GM19238 (cell line): ENCODE results near the gene KCNC3.
A peak's percentile ranks its signal among the peaks of the same experiment; 100 is the strongest.
"Not testable (repeated sequence)": the region's sequence is repeated elsewhere in the genome, so short reads cannot be mapped to it uniquely, and the experiment has no call there.

Experiments used
- DNase-seq: peaks from one replicate; pipeline ENCODE4 v3.0.0; 2011; ENCODE audit warnings: low spot score; ENCODE audit not compliant: insufficient read length

The KCNC3 gene

DNA sequence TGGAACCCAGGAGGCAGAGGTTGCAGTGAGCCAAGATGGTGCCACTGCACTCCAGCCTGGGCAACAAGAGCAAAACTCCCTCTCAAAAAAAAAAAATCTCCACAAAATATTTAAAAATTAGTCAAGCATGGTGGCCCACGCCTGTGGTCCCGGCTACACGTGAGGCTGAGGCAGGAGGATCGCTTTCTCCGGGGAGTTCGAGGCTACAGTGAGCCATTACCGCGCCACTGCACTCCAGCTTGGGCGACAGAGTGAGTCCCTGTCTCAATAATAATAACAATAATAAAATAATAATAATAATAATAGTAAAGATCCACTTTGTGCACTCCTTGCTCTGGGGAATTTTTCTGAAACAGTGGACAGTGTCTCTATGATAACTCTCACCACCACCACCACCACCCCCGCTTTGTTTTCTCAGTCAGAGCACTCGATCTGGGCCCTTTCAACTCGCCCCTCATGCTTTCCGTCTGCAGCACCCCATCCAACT lies 27.6 kb upstream of the KCNC3 start:
- DNase-seq: no peak

DNA sequence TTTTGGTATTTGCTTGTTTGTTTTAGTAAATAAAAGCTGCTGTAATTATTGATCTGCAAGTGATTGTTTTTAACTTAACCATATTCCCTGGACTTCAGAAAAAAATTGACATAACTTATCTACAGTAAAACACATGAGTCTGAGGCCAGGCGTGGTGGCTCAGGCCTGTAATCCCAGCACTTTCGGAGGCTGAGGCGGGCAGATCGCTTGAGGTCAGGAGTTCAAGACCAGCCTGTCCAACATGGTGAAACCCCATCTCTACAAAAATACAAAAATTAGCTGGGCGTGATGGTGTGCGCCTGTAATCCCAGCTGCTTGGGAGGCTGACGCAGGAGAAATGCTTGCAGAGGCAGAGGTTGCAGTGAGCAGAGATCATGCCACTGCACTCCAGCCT lies 24.3 kb upstream of the KCNC3 start:
- DNase-seq: not testable (repeated sequence)

DNA sequence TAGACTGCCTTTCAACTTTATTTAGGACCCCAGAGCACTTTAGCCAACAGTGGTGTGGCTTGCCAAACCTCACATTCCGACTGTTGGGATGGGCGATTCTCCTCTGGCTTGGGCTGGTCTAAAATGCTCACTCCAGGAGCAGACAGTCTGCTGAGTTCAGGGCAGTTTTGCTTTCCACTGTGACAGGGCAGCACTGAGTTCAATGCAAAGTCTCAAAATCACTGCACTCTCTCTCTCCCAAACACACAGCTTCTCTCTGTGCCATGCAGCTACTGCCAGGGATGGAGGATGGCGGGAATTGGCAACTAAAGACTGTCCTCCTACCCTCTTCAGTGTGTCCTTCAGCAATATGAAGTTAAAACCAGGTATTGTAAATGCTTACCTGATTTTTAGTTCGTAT lies 23.1 kb upstream of the KCNC3 start:
- no peak for DNase-seq

DNA sequence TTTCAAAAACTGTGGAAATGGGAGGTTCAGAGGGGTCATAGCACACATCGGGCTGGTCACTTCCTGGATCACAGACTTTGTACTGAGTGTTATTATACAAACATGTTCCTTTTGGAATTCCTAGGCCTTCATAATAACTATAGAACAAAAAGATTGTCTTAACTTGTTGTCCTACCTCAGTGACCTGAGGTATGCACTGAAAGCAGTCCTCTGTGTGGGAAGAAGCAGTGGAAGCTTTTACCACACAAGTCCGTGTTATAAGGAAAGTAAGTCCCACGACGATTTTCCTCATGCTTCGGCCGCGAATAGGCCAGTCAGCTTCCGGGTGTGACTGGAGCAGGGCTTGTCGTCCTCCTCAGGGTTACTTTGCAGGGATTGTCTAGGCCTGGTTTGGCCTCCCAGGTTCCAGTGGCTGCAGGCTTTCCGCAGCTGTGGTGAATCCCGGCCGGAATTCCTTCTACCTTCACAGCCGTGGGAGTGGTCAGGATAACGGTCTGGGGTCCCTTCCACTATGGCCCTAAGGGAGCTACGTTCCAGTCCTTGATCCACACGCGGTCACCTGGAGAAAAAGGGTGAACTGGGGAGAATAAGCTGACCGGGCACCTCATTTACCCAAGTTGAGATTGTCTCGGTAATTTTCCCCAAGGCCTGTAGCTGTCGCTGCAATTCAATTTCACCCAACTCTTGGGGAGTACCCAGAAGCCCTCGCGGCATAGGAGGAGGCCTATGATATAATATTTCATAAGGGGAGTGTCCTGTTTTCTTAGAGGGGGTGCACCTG lies 20.3 kb upstream of the KCNC3 start:
- DNase-seq: no peak

DNA sequence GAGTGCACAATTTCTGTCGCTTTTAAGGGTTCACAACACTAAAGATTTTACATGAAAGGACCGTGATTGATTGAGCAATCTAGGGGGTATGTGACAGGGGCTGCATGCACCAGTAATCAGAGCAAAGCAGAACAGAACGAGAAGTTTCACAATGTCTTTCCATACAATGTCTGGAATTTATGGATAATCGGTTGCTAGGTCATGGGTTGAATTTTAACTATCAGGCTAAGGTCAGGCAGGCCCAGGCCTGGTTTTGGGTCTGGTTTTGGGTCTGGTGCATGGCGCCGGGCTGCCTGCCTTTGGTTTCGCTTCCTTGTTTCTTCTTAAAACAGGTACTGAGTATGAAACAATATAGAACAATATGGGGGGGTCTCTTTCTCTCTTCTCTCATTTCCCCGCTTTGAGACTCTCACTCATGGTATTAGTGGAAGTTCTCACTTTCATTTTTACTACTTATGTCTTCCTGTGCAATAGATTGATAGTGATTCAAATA lies 18.0 kb upstream of the KCNC3 start:
- not testable (repeated sequence) for DNase-seq

DNA sequence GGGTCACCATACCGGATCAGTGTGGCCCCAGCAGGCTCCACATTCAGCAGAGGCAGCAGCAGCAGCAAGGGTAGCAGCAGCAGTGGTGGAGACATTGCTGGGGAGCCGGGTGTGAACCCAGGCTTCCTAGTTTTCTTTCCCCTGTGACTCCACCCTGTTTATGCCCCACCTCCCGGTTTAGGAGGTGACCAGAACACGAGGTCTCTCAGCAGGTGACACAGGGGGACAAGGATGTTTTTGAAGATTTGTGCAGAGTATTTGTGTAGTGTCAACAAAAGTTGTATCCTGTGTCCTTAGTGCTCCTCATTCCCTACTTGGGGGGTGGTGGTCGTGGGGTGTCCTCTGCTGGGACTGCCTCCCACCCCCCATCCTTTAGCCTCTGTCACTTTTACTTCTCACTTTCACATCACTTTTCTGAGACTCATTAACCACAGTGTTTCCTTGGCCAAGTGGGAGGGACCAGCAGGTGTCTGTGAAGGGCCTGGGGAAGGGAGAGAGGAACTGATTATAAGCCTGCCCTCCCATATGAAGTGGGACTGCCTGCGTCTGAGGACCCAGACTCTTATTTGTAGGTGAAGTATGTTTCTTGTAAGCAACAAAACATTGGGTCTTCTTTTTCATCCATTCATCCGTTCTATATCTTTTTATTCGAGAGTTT lies 15.6 kb upstream of the KCNC3 start:
- DNase-seq: no peak

DNA sequence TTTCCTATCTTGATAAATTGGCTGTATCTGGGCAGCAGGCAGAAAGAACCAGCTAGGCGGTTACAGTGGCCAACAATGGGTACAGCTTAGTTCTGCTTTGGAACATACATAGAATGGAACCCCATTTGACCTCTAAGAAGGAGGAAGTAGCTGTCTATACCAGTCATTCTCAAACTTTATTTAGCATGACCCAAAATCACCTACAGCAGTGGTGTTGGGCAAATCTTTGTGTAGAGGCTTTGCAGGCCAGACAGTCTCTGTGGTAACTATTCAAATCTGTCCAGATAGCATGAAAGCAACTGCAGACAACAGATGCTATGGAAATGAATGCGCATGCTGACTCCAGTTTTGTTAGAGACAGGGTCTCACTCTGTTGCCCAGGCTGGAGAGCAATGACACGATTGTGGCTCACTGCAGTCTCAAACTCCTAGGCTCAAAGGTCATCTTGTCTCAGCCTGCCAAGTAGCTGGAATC lies 12.0 kb upstream of the KCNC3 start:
- no peak for DNase-seq

DNA sequence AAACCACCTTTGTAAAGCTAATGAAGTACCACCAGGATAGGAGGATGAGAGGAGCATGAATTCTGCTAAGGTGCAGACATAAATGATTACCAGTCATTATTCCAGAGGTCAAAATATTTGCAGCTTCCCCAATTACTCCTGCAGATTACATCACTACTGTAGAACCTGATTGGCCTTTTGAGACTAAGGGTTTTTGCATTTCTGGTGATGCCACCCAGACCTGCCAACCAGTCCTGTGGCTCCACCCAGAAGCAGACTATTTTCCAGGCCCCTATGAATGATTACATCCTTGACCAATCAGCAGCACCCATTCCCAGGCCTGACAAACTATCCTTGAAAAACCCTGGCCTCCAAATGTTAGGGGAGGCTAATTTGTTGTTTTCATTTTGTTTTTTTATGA lies 11.2 kb upstream of the KCNC3 start:
- DNase-seq: no peak

DNA sequence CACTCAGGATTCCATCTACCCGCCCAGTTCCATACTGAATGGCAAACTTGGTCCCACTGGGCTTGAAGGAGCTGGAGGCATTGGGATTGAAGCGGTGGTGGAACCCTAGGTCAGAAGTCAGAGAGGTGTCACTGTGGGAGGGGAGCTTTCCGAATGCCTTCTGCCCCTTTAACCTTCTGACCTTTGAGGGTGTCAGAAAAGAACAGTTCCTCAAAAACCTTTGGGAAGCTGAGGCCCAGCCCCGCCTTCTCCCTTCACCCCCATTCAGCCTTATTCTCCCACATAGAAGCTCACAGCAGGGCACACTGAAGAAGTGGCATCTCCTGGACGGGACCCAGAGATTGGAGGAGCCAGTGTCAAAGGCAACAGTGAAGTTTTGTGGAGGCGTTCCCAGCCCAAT lies 7.9 kb upstream of the KCNC3 start:
- not testable (repeated sequence) for DNase-seq

DNA sequence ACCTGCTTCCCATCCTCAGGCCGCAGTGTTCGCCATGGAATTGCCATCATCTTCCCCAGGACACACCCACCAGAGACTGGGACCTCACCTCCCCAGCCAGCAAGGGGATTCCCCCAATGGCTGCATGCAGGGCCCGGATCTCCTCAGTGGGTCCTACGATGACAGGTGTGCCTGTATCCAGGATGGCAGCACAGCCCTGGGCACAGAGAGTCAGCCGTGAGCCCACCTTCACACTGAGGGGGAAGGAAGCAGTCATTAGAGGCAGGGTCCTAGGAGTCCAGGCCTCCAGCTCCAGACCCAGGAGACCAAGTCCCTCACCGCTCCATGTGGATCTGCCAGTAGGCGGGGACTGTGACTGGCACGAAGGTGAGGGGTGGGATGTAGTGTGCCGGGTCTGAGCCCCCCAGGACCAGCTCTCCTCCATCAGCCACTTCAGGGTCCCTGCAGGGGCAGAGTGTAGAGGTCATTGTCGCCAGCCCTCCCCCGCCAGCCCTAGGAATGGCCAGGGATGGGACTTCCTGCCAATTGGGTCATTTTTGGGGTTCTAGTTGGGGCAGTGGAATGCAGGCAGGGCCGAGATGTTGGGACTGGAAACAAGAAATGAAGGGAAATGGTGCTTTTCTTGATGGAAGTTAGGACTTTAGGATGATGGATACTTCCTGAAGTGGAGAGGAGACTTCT lies 5.7 kb upstream of the KCNC3 start:
- no peak for DNase-seq

DNA sequence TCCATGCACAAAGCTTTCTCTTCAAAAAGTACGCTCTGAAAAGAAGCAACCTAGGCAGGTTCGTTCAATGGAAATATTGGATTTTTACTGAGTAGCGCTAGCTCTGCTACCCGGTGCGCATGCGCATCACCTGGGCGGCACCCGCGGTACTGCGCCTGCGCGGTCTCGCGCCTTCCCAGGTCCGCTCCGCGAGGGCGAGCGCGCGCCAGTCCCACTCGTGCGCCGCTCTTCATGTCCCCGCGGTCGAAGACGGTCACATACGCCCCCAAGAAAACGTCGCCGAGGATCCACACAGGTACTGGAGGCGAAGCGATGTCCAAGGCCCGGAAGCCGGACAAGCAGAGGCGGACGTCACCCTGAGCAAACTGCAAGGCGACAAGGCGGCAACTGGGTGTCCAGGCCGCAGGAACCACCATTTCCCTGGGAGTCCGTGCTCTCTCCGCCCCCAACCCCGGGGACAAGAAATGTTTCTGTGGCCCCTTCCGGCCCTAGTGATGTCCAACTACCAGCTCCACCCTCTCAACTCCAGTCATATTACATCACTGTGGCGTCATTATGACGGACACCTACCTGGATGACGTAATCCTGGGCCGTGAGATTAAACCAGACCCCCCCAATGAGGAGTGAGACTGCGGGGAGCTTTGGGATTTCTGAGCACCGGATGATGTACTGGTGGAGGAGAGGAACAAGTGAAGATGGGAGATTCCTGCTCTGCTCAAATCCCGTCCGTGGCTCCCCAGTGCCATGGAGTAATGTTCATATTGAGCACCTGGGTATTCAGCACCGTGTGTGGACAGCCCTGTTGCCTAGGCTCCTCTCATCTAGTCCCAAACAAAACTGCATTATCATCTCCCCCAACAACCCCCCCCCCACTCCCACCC lies 4.8 kb upstream of the KCNC3 start:
- peak; percentile 82 for DNase-seq

DNA sequence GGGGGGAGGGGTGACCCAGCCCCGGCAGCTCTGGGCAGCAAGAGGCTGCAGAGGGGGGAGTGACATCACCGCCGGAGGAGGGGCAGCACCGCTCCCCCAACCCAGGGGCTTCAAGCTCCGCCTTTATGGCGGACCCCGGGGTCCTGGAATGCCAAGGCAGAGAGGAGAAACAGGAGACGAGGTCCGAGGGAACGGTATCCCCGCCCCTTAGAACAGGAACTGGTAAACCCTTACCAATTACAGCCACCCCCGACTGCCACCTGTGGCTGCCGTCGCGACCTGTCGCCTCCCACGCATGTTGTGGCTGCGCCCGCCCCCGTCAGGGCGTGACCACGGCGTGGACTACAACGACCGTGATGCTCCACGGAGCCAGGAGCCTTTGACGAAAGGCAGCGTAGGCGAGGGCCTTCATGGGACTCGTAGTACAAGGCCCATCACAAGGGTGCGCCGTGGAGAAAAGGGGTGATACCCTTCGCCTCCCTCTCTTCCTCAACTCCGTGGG lies 4.1 kb upstream of the KCNC3 start:
- peak; percentile 74 for DNase-seq

DNA sequence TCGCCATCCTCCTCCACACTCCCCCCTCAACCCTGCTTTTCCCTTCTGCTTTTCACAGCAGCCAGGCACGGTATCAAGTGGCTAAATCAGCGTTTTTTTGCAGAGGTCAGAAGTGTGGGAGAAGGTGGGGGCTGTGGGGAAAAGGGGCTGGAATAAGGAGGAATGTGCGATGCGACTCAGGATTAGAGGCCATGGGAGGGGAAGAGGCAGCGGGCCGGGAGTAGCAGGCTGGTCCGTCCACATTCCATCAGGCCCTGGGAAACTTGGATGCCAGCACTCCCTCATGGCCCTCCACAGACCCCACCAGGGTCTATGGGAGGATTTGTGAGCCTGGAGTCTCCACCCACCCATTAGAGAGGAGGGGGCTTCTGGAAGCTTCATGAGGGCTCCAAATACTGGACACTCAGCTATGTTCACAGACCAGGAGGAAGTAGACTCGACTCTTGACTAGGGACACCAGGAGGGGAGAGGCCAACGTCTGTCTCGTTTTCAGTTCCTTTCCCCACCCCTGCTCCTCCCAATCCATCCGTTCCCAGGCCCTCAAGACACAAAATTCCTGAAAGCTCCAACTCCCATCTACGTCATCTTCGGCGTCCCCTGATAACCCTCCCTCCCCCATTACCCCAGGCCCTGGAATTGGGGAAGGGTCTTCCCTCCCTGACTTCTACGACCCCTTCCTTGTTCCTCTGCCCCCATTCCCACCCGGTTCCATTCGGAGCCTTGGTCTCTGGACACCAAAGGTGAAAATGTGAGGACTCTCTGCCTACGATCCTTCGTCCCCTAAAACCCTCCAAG lies 3.3 kb upstream of the KCNC3 start:
- DNase-seq: no peak

DNA sequence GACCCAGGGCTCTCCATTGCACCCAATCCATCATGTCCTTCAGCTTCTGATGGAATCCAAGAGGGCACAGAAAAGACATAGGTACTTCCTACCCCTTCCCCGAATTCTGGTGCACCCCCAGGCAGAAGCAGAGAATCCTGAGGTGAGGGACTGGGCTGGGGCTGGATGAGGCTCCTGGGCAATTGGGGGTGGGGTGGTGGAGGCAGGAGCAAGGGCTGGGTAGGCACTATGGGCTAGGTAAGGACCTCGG lies 2.7 kb upstream of the KCNC3 start:
- DNase-seq: no peak

DNA sequence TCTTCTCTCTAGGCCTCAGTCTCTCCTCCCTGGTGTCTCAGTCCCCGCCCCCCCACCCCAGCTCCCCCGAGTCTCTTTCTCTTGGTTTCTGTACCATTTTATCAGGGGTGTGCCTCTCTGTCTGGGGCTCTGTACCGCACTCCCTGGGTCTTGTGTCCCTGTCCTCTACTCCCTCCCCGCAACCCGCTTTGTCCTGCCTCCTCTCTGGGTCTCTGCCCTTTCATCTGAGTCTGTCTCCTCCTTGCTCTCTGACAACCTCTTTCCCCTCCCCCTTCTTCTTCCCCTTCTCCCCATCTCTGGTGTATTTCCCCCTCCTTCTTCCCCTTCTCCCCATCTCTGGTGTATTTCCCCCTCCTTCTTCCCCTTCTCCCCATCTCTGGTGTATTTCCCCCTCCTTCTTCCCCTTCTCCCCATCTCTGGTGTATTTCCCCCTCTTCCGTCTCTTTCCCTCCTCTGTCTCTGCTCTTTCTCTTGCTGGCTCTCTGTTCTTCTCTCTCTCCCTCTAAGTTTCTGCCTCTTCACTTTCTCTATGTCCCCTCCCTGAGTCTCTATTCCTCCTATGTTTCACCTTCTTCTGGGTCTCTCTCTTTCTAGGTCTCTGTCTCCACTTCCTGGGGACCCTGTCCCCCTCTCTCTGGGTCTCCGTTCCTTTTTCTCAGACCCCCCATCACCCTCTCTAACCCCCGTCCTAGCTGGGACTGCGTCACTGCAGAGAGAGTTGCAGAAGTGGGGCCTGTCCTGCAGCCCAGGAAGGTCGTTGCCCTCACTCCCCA lies 2.2 kb upstream of the KCNC3 start:
- no peak for DNase-seq

DNA sequence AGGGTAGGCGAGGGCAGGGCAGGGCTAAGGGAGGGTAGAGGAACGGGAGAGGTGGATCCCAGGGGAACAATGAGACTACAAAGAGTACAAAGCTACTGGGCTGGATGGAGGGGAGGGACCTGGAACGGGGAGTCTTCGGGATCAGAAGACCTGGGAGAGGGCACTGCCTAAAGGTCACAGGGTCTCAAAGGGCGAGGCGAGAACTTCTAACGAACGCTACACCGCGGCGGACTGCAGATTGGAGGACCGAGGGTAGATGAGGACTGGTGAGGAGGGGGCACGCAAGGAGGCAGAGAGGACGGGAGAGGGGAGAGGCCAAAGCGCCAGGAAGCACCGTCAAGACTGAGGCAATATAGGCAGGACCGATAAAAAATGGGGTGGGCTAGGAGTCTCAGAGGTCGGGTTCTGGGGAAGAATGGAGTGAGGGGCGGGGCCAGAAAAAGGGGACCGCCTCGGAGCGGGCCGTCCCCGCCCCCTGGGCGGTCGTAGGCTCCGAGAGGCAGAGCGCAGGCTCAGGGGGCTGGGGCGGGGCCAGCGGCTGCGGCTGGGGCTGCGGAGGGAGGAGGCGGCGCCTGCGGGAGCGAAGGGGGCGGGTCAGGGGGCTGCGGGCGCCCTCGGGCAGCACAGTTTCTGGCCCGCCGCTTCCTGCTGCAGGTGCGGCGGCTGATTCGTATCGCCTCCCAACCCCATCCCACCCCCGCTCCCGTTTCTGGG lies 1.3 kb upstream of the KCNC3 start:
- peak; percentile 72 for DNase-seq

DNA sequence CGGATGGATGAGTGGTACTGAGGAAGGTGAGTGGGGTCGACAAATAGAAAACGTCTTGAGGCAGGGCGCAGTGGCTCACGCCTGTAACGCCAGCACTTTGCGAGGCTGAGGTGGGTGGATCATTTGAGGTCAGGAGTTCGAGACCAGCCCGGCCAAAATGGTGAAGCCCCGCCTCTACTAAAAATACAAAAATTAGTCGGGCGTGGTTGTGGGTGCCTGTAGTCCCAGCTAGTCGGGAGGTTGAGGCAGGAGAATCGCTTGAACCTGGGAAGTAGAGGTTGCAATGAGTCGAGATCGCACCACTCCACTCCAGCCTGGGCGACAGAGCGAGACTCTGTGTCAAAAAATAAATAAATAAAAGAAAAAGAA lies 733 bp upstream of the KCNC3 start:
- DNase-seq: not testable (repeated sequence)

DNA sequence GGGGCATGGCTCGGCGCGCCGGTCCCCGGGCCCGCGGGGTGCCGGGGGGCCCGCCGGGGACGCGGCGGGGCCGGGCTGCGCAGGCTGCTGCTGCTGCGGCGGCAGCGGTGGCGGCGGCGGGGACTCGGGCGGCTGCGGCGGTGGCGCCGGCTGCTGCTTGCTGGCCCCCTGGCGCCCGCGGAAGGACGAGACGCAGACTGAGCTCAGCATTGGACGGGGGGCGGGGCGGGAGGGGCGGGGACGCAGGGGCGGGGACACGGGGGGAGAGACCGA lies 368 bp downstream of the KCNC3 start:
- DNase-seq: no peak

DNA sequence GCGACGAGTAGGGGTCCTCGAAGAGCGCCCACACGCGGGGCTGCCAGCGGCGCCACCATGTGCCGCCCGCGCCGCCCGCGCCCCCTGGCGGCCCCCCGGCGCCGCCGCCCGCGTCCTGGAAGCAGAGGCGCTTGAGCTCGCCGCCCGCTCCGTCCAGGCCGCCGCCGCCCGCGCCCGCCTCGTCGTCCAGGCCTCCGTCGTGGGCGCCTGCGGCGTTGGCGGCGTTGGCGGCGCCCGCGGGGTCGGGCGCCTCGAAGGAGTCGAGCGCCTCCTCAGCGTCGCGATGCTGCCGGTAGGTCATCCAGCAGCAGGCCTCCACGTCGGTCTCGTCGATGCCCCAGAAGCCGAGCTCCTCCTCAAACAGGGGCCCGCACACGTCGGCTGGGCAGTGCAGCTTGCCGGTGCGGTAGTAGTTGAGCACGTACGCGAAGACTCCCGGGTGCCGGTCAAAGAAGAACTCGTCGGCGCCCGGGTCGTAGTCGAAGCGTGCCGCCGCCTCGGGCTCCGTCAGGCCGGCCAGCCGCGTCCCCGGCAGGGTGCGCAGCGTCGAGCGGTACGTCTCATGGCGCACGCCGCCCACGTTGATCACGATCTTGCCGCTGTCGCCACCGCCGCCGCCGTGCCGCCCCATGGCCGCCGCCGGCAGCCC lies 829 bp downstream of the KCNC3 start:
- no peak for DNase-seq
